Stimulated activated CD8-positive, alpha-beta memory T cell treated with anti-CD3 and anti-CD28 coated beads, Interleukin-15, amount 100 ng/mL, for 48 hours (primary cell): ENCODE data around the gene MALT1.
"Not testable (repeated sequence)": the region's sequence is repeated elsewhere in the genome, so short reads cannot be mapped to it uniquely, and the experiment has no call there.

Experiments
- DNase-seq, 2 donors: peaks; one replicate each; pipeline ENCODE4 v3.0.0-alpha.2; 2020; ENCODE audit warnings: low read depth in 2 of 2

The MALT1 gene

DNA sequence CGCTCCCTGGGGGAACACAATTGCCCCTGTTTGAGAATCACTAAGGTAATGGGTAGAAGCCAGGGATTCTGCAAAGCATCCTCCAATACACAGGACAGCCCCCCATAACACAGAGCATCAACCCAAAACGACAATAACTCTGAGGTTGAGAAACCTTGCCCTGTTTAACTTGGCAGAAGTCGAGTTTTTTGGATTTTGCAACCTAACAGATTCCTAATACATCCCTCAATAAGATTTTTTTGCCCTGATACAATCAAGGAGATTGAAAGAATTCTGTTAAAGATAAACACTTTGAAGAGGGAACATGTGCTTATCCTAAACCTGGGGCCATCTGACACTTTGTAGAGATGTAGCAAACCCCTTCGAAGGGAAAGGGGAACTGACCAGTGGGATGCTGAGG lies 100.9 kb downstream of the MALT1 start:
- DNase-seq = no peak

DNA sequence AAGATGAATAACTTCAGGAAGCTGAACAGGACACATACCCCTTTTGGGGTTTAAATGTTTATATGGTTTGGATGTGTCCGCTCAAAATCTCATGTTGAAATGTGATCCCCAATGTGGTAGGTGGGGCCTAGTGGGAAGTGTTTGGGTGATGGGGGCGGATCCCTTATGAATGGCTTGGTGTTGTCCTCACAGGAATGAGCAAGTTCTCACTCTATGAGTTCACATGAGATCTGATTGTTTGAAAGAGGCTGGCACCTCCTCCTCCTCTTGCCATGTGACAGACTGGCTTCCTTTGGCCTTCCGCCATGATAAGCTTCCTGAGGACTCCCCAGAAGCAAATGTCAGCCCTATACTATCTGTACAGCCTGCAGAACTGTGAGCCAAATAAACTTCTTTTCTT lies 104.8 kb downstream of the MALT1 start:
- no peak for DNase-seq

DNA sequence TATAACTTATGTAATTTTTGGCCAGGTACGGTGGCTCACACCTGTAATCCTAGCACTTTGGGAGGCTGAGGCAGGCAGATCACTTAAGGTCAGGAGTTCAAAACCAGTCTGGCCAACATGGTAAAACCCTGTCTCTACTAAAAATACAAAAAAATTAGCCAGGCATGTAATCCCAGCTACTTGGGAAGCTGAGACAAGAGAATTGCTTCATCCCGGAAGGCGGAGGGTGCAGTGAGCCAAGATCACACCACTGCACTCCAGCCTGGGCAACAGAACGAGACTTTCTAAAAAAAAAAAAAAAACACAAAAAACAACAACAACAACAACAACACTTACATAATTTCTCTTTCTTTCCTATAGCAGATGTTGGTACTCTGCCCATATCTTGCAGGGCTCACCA lies 105.3 kb downstream of the MALT1 start:
- not testable (repeated sequence) for DNase-seq

DNA sequence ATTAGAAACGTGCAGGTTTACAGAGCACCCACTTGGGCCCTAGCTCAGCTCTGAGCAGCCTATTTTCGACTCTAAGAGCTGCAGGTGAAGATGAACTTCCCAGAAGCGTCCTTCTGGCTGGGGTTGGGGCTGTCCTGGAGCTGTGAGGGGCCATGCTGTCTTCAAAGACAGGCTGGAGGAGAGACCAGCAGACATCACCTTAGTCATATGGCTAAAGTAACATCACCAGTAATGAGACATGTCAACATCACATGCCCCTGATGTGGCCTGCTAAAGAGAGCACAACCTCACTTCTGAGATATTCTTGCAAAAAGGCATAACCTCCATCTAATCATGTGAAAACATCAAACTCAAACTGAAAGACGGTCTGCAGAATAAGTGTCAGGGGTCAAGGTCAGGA lies 106.2 kb downstream of the MALT1 start:
- no peak for DNase-seq

DNA sequence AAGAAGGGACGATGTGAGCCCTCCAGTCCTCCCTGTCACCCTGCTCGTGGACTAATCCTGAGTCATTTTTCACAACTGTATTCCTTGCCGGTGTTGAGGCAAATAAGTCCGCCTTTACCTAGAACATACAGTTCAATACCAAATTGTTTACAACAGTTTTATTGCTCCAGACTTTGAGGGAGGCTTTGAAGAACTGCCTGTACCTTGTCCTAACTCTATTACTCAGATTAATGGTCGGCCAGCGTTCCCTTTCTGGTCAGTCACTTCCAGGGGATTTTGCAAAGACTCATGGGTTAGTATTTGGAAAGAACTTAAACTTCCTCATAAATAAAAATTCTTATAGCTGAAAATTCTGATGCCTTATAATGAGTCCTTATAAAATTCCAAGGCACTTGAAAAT lies 108.3 kb downstream of the MALT1 start:
- no peak for DNase-seq

- DNase-seq = no peak
Observed at GRCh38 chr18:58780045-58780444, 108.8 kb downstream of the MALT1 start.

- DNase-seq = peak; percentile 27 to 41
Observed at GRCh38 chr18:58781627-58782194, 110.4 kb downstream of the MALT1 start.

GRCh38 chr18:58784601-58785137 lies 113.4 kb downstream of the MALT1 start:
- DNase-seq = no peak

- DNase-seq = no peak
Observed at GRCh38 chr18:58785171-58785805, 114.0 kb downstream of the MALT1 start.

GRCh38 chr18:58785870-58786269 lies 114.6 kb downstream of the MALT1 start:
- no peak for DNase-seq

DNA sequence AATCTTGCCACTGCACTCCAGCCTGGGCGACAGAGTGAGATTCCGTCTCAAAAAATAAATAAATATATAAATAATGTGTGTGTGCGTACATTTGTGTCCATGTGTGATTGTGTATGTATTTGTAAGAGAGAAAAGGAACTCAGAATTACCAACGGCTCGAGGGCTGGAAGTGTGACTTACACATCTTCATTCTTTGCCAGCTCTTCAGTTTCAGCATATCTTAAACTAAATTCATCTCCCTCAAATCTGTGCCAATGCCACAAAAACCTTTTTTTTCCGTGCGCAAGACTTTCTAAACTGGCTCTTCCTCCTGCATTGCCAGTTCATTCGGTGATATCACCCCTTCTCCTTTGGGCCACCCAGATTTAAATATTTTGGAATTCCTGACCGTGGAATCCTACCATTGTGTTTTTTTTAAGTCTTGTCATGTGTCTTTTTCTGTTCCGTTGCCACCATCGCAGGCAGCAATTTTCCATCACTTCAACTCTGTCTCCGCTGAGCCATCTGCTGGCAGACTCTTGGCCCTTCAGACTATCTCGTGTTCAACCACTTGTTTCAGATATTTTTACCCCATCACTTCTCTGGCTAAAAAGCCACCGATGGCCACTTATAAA lies 116.4 kb downstream of the MALT1 start:
- no peak for DNase-seq

DNA sequence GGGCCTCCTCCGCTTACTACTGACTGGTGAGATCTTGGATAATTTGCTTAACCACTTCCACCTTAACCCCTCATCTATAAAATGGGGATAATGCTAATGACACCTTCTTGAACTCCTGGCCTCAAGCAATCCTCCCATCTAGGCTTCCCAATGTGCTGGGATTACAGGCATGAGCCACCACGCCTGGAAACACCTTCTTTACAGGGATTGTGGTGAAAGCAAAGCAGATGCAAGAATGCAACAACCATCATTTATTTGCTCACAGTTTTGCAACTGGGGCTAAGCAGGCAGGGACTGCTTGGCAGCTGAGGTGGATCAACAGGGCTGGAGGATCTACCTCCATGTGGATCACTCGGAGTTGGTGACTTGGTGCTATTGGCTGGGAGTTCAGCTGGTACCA lies 117.2 kb downstream of the MALT1 start:
- no peak for DNase-seq

DNA sequence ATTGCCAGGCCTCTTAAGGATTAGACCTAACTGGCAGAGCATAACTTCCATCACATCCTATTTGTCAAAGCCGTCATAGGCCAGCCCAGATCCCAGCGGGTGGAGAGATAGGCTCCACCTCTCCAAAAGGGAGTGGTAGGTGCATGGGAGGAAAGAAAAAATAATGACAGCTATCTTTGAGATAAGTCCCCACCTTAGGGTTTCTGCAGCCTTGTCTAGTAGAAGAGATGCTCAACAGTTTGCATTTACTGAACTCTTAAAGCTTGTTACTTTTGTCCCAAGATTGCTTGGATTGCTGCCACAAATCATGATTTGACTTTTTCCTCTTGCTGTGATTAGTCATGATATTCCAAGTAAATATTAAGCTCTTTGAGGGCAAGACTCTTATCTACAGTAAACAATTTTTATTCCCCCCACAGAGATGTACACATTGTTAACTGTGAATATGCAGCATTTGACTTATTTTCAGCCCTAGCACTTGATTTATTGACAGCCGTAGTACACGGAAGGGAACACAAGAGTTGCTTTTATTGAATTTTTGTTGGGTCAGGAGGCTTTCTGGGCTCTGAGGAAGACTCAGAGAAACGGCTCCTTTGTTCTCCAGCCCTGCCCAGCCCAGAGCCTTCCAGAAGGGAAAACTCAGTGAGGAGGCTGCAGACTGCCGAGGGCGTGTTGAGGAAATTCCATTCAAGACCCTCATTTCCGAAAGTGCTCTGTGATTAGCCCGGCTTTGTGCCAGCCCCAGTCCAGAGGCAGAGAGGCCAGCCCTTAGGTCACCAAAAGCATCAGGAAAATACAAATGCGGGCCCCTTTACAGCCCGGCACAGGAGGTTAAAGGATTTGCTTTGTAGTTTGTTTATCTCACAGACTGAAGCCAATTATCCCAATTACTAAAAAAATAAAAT lies 118.0 kb downstream of the MALT1 start:
- DNase-seq = no peak

GRCh38 chr18:58789876-58790240 lies 118.6 kb downstream of the MALT1 start:
- DNase-seq = no peak

DNA sequence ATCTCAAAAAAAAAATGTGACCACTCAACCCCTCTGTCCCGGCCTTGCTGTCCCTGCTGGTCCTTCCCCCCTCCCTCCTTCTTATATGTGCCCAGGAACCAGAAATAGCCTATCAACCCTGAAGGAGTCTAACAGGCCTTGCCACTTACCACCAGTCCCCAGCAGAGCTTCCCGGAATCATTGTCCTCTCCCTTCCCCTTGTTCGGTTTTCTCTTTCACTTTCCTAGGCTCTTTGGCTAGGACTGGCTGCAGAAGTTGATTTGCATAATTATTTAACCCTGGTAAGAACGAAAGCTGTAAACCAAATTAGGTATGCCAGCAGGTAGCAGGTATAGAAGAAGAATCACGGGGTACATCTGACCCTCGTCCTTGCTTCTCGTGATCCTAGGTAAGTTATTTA lies 120.8 kb downstream of the MALT1 start:
- no peak for DNase-seq

DNA sequence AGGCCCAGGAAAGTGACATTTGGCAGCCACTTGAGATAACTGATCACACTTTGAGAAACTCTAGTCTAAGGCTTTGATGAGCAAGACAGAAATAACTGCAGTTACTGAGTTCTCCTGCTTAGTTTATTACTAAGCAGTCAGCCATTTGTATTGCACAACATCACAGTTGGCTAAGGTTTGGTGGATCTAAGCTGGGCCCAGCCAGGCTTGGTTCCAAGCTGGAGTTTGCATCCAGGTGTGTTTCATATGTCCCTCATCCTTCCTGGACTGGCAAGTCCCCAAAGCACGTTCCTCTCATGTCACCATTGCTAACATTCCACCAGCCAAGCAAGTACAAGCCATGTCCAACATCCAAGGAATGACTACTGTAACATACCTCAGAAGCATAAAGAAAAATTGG lies 122.1 kb downstream of the MALT1 start:
- no peak for DNase-seq

GRCh38 chr18:58796220-58796619 lies 125.0 kb downstream of the MALT1 start:
- DNase-seq = no peak

DNA sequence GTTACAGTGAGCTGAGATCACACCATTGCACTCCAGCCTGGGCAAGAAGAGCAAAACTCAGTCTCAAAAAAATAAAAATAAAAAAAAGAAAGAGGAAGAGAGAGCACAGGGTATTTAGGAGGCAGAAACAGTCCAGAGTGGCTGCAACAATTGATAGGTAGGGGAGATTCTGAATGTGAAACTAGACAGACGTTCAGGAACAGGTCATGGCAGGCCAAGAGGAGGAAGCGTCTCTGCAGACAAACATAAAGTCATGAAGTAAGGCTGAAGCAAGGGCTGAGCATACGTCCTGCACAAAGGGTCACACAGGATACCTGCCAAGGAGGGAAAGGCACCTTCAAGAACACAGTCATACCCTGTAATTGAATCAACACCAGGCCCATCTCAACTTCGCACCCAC lies 129.3 kb downstream of the MALT1 start:
- no peak for DNase-seq

- DNase-seq = no peak
Observed at GRCh38 chr18:58802959-58803358, 131.7 kb downstream of the MALT1 start.

DNA sequence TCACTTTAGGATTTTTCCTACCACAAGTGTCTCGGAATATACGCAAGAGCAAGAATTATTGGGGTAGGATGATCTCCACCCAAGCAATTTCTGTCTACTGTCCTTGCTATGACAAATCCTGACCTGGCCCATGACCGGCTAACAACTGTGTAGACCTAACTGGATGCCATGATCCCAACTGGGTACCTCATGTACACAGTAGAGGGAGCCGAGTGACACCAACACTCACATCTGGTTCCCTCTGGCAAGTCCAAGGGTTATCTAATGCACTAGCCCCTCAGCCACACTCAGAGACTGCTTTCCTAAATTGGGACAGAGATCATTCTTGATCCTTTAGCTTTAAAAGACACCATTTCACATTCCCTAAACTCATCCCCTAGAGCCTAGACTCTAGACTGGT lies 132.7 kb downstream of the MALT1 start:
- DNase-seq = no peak
